Brain microvascular endothelial cell (primary cell): ENCODE data around the gene DIDO1.
"Not testable (repeated sequence)": the region's sequence is repeated elsewhere in the genome, so short reads cannot be mapped to it uniquely, and the experiment has no call there.

Experiments
- DNase-seq: peaks from one replicate; pipeline ENCODE4 v3.0.0-alpha.2; 2020
- H3K27ac ChIP-seq: fragments of 250-450 bp; sonication (Bioruptor Pico); 2 replicates; pipeline ENCODE4 v1.5.1; 2020; ENCODE audit warnings: mild to moderate bottlenecking, moderate library complexity
- H3K27me3 ChIP-seq: fragments of 250-450 bp; sonication (Bioruptor Pico); replicated peaks from 2 replicates; pipeline ENCODE4 v1.5.1; 2020; ENCODE audit warnings: mild to moderate bottlenecking
- H3K36me3 ChIP-seq: fragments of 250-450 bp; sonication (Bioruptor Pico); replicated peaks from 2 replicates; pipeline ENCODE4 v1.5.1; 2020; ENCODE audit warnings: mild to moderate bottlenecking
- H3K4me3 ChIP-seq: 2 replicates; pipeline ENCODE4 v1.5.1; 2011; ENCODE audit warnings: low read depth, mild to moderate bottlenecking, control low read depth, low read length, moderate library complexity
- in situ Hi-C: cut with HindIII; loops from 2 replicates; pipeline ENCODE4 v1.10.0; 2017; ENCODE audit warnings: low sequenced_read_pairs, low pct_ligation_motif_present
- TF ChIP-seq, protein P1 (sequence below): IDR thresholded peaks from 2 replicates; pipeline ENCODE4 v1.5.1; 2011; ENCODE audit warnings: low read depth, mild to moderate bottlenecking, moderate library complexity, low read length, control low read depth, inconsistent platforms; ENCODE audit errors: missing control alignments

The DIDO1 gene

DNA sequence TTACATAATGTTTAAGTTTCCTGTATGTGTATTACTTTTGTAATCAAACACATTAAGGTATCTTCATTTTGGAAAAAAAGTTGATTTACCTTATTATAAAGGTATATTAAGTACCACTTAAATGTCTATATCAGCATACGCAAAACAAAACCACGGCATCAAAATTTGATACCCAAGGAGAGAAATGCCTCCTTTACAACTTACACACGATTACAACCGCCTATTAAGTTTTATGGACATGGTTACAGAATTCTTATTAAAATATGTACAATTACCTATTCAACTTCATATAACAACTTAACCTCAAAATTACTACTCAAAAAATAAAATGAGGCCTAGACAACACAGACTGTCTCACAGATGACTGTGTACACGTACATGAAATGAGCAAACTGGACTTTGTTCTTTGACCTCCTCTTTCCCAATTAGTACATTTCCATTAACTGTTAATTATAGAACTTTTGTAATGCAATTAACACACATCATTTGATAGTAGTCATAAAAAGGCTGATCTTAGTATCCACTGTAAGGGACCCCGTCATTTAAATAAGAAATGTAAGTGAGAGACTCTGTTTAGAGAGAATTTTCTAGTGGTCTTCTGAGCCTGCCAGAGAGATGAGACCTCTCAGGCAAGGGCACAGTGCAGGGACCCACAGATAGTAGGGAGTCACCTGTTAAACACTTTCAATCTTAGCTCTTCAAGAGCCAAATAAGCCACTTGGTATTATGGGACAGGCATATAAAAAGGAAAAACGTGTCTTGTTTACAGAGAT lies 2.5 kb downstream of the DIDO1 start:
- Histone ChIP-seq H3K27me3 (no peaks in the 10 kb centered on the region), H3K27ac (peak overlapping the region; percentile 92), H3K36me3 (no peaks in the 10 kb centered on the region), H3K4me3 (no peak overlapping the region)
- TF ChIP-seq, protein P1, sequence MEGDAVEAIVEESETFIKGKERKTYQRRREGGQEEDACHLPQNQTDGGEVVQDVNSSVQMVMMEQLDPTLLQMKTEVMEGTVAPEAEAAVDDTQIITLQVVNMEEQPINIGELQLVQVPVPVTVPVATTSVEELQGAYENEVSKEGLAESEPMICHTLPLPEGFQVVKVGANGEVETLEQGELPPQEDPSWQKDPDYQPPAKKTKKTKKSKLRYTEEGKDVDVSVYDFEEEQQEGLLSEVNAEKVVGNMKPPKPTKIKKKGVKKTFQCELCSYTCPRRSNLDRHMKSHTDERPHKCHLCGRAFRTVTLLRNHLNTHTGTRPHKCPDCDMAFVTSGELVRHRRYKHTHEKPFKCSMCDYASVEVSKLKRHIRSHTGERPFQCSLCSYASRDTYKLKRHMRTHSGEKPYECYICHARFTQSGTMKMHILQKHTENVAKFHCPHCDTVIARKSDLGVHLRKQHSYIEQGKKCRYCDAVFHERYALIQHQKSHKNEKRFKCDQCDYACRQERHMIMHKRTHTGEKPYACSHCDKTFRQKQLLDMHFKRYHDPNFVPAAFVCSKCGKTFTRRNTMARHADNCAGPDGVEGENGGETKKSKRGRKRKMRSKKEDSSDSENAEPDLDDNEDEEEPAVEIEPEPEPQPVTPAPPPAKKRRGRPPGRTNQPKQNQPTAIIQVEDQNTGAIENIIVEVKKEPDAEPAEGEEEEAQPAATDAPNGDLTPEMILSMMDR = no peak
- DNase-seq = no peak
- in situ Hi-C loops = no loop called here

DNA sequence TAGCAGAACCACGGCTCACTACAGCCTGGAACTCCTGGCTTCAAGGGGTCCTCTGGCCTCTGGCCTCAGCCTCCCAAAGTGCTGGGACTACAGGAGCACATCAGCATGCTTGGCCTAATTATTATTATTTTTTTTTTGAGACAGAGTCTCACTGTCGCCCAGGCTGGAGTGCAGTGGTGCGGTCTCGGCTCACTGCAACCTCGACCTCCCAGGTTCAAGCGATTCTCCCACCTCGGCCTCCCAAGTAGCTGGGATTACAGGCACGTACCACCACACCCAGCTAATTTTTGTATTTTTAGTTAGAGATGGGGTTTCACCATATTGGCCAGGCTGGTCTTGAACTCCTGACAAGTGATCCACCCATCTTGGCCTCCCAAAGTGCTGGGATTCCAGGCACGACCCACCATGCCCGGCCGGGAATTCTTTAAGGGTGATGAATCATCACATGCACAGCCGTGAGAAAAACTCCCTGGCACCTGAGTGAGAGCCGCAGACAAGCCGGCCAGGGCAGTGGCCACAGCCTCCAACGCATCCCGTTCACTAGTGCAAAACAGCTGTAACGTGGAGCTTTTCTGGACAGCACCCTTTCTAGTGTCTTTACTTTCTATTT lies 3.1 kb downstream of the DIDO1 start:
- H3K27ac ChIP-seq = peak overlapping the region; percentile 92
- H3K4me3 ChIP-seq, in situ Hi-C loops, H3K27me3 ChIP-seq, H3K36me3 ChIP-seq: not testable (repeated sequence)
- DNase-seq = peak; percentile 78

DNA sequence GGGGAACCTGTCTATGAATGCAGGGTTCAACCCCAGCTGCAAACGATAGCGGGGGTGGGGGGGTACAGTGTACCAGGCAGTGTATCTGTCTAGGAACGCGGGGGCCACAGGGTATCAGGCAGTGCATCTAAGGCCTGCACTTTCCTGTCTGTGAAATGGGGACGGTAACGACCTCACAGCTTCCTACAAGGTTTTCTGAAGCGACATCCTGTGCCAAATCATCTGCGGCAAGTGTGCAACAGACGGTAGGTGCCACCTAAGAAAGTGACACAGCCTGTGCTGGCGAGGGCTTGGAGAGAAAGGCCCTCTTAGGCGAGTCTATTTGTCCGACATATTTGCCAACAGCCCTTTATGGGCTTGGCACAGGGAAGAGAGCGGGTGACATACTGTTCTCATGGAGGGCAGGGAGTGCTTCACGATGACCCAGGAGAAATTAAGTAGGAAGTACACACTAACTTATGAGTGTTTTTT lies 3.8 kb downstream of the DIDO1 start:
- no peak overlapping the region for H3K27ac ChIP-seq
- in situ Hi-C loops = no loop called here
- H3K27me3 ChIP-seq = no peaks in the 10 kb centered on the region
- DNase-seq = no peak
- no peaks in the 10 kb centered on the region for H3K36me3 ChIP-seq
- TF ChIP-seq, protein P1 = no peak
- no peak overlapping the region for H3K4me3 ChIP-seq

DNA sequence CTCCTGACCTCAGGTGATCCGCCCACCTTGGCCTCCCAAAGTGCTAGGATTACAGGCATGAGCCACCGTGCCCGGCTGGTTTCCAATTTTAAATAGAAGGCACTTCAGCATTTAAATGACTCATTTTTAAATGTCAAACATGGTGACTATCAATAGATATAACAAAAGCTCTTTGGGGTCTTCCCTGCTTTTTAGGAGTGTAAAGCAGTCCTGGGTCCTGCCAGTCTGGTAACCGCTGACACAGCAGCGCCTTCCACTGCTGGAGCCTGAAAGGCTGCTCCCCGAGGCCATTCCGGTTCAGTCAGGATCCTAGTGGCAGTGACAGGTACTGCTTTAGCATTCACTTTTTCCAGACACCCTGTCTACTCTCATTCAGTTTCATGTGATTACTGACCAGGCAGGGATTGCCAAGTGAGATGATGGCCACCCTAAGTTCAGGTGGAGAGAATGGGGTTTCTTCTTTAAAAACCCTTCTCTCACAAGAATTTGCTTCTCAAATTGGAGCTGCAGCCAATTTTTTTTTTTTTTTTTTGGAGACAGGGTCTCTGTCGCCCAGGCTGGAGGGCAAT lies 5.1 kb downstream of the DIDO1 start:
- Histone ChIP-seq H3K36me3 (no peaks in the 10 kb centered on the region), H3K27ac (no peak overlapping the region), H3K4me3 (no peak overlapping the region), H3K27me3 (no peaks in the 10 kb centered on the region)
- DNase-seq = peak; percentile 63
- in situ Hi-C loops = no loop called here
- TF ChIP-seq, protein P1 = peak; percentile 76

DNA sequence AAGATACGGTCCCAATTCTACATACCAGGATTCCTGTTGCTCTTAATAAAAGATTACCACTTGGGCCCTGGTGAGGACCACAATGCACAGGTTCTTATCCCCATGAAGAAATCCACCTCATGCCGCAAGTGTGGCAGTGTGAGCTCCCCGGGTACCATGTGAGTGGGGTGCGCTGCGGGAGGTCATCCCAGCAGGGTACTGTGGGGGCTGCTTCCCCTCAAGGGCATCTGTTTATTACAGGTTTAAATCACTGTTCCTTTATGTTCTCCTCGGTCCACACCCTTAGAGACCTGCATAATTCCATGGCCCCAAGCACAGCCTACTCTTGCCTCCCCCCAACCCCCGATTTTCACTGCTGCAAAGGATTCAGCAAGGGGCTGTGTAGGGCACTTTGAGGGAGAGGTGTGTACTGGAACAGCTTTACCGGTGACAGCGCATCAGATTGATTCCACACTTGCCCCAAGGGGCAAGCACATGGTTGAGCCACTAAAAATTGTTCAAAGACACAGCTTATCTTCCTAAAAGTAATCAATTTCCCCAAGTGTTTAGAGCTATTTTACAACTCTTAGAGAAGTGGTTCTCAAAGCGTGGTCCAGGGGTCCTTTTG lies 6.2 kb downstream of the DIDO1 start:
- H3K4me3 ChIP-seq = no peak overlapping the region
- in situ Hi-C loops = no loop called here

DNA sequence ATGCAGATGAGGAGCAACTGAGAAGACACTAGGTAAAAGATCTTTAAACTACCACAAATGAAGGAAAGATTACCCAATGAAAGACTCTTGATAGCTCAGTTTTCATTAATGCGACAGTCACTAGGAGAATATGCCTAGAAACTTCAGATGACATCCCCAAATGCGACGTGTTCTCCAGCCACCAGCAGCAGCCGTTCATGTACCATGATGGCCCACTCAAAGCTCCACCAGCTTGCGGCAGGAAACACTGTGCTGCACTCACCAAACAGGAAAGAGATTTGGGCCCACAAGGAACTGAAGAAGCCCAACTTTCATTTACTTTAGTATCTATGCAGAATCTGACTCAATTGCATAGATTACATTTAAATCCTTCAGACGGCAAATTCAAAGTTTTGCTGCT lies 7.5 kb downstream of the DIDO1 start:
- no peak for DNase-seq
- Histone ChIP-seq H3K4me3 (no peak overlapping the region), H3K27ac (no peak overlapping the region), H3K36me3 (no peaks in the 10 kb centered on the region), H3K27me3 (no peaks in the 10 kb centered on the region)
- TF ChIP-seq, protein P1 = no peak
- in situ Hi-C loops = no loop called here

More for the DNA sequence above, 6.2 kb downstream of the DIDO1 start:
- Histone ChIP-seq H3K27me3 (no peaks in the 10 kb centered on the region), H3K36me3 (no peaks in the 10 kb centered on the region), H3K27ac (no peak overlapping the region)
- TF ChIP-seq, protein P1 = no peak
- DNase-seq = no peak
